HG02623 (cell line): ENCODE measurements around the gene CEP83.
"Not testable (repeated sequence)": the region's sequence is repeated elsewhere in the genome, so short reads cannot be mapped to it uniquely, and the experiment has no call there.

Experiments used
- ATAC-seq: cut with Tn5 transposase; IDR thresholded peaks from one replicate; pipeline ENCODE4 v1.9.1; 2021; ENCODE audit warnings: moderate library complexity; ENCODE audit not compliant: unreplicated experiment

CEP83 gene

GRCh38 chr12:94435511-94435927, 24.1 kb downstream of the CEP83 start:
- no peak for ATAC-seq

- no peak for ATAC-seq
Measured at GRCh38 chr12:94434171-94434570, 25.5 kb downstream of the CEP83 start.

GRCh38 chr12:94433744-94434143, 25.9 kb downstream of the CEP83 start:
- ATAC-seq: no peak

GRCh38 chr12:94430304-94430703, 29.4 kb downstream of the CEP83 start:
- no peak for ATAC-seq

- ATAC-seq: no peak
Measured at GRCh38 chr12:94429633-94430032, 30.0 kb downstream of the CEP83 start.

- no peak for ATAC-seq
Measured at GRCh38 chr12:94429191-94429590, 30.5 kb downstream of the CEP83 start.

GRCh38 chr12:94427501-94428381, 31.9 kb downstream of the CEP83 start:
- no peak for ATAC-seq

GRCh38 chr12:94426049-94426448, 33.6 kb downstream of the CEP83 start:
- no peak for ATAC-seq

- not testable (repeated sequence) for ATAC-seq
Measured at GRCh38 chr12:94424830-94425229, 34.8 kb downstream of the CEP83 start.

- ATAC-seq: no peak
Measured at GRCh38 chr12:94421868-94422740, 37.6 kb downstream of the CEP83 start.

GRCh38 chr12:94418517-94418916, 41.1 kb downstream of the CEP83 start:
- ATAC-seq: no peak

GRCh38 chr12:94416613-94417012, 43.1 kb downstream of the CEP83 start:
- no peak for ATAC-seq

- no peak for ATAC-seq
Measured at GRCh38 chr12:94415066-94415465, 44.6 kb downstream of the CEP83 start.

- peak; percentile 62 for ATAC-seq
Measured at GRCh38 chr12:94405413-94406116, 54.1 kb downstream of the CEP83 start.

GRCh38 chr12:94404854-94405253, 54.8 kb downstream of the CEP83 start:
- no peak for ATAC-seq

GRCh38 chr12:94401326-94401725, 58.3 kb downstream of the CEP83 start:
- ATAC-seq: no peak

GRCh38 chr12:94398685-94399084, 61.0 kb downstream of the CEP83 start:
- not testable (repeated sequence) for ATAC-seq

- no peak for ATAC-seq
Measured at GRCh38 chr12:94397401-94397800, 62.3 kb downstream of the CEP83 start.

- not testable (repeated sequence) for ATAC-seq
Measured at GRCh38 chr12:94396014-94396413, 63.7 kb downstream of the CEP83 start.

GRCh38 chr12:94390130-94390485, 69.6 kb downstream of the CEP83 start:
- ATAC-seq: no peak

- ATAC-seq: not testable (repeated sequence)
Measured at GRCh38 chr12:94389482-94390129, 70.1 kb downstream of the CEP83 start.
